Right hindlimb (tissue), 1 donor: ENCODE data around the gene EIF3J.

Source experiments
- DNase-seq: peaks from one replicate; pipeline ENCODE4 v3.0.0-alpha.2; 2018

Gene EIF3J

DNA sequence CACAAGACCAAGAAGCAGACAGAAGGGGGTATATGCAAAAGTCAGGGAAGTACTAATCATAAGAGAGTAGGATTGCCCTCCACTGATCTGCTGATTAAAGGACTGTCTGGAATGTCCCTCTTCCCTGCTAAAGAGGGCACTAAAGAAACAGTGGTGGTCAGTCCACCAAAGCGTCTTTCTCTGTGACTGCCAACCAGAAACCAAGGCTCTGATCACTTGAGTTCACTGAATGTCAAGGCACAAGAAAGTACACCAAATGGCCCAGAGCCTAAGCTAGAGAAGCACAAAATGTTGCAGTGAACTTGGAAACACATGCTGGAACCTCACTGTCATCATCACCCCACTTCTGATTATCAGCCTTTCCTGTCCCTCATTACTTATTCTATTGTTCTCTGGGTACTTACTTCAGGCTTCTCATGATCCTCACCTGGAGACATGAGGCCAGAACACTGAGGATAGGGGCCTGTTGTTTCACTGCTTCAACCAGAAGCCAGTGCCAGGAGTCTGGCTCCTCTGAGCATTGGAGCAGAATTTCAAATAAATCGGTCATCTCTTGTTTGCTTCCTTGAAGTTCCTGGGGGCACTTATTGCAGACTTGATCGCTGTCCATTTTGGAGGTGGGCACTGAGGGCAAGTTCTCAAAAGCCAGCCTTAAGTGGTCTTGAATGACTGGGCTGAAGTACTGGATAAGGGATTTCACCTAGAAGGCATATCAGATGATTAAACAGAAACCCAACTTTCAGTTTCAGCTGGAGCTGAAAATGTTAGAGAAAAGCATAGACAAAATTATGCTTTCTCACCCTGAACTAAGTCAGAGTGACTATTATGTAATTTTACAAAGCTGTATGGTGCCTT lies 58.9 kb downstream of the EIF3J start:
- no peak for DNase-seq

DNA sequence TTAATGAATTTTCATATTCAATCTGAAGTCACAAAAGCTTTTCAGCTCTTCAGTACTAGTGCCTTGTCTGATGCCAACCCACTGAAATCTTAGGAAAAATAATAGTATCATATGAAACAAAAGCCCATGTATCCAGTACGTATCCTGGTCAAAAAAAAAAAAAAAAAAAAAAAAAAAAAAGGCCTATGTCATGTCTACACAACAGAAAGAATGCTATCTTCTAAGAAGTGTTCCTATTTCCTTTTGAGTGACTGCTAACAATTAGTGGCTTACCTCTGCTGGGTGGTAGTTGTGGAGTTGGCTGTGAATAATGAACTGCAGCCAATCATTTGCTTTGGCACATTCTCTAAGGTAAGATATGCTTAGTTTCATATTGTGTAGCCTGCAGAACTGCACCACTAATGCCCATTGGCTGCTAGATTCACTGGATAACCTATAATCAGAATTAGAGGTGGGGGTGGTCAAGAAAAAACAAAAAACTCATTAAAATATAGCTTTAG lies 59.6 kb downstream of the EIF3J start:
- DNase-seq, result no peak

GRCh38 chr15:44598066-44598465 lies 61.1 kb downstream of the EIF3J start:
- DNase-seq, result no peak

GRCh38 chr15:44598892-44599291 lies 61.9 kb downstream of the EIF3J start:
- no peak for DNase-seq

GRCh38 chr15:44603126-44603525 lies 66.2 kb downstream of the EIF3J start:
- DNase-seq, result no peak

GRCh38 chr15:44606740-44607139 lies 69.8 kb downstream of the EIF3J start:
- no peak for DNase-seq
